Endothelial cell (in vitro differentiated cells): Measurements from ENCODE around the gene PPP1CA. TPM values are rescaled to one million over a fixed set of nuclear protein-coding genes. Genes with fewer than 3 reads are reported as not detected.

Experiments used
- DNase-seq: peaks from one replicate; pipeline ENCODE4 v3.0.0; 2021; ENCODE audit warnings: low spot score
- H3K27ac Mint-ChIP-seq: one replicate; pipeline ENCODE4 v1.8.0; 2021; ENCODE audit warnings: mixed read lengths, inconsistent platforms; ENCODE audit not compliant: unreplicated experiment
- H3K27me3 Mint-ChIP-seq: one replicate; pipeline ENCODE4 v1.8.0; 2021; ENCODE audit warnings: mild to moderate bottlenecking, moderate library complexity, mixed read lengths, inconsistent platforms; ENCODE audit not compliant: unreplicated experiment
- H3K36me3 Mint-ChIP-seq: one replicate; pipeline ENCODE4 v1.8.0; 2021; ENCODE audit warnings: mild to moderate bottlenecking, low read depth, mixed read lengths, inconsistent platforms; ENCODE audit not compliant: unreplicated experiment
- H3K4me1 Mint-ChIP-seq: one replicate; pipeline ENCODE4 v1.8.0; 2021; ENCODE audit warnings: mild to moderate bottlenecking, mixed read lengths, inconsistent platforms; ENCODE audit not compliant: unreplicated experiment
- H3K4me3 Mint-ChIP-seq: one replicate; pipeline ENCODE4 v1.8.0; 2021; ENCODE audit warnings: mild to moderate bottlenecking, mixed read lengths, inconsistent platforms; ENCODE audit not compliant: unreplicated experiment
- H3K9me3 Mint-ChIP-seq: one replicate; pipeline ENCODE4 v1.8.0; 2021; ENCODE audit warnings: mixed read lengths, inconsistent platforms; ENCODE audit not compliant: unreplicated experiment
- total RNA-seq: library from RNA; stranded (reverse); fragmentation: NEBNext Ultra II Directional; extraction: Animal tissue kit (Norgen Biotek cat#: 25700); gene quantifications from one replicate; pipeline ENCODE4 v1.2.1, GENCODE V29; 2021; ENCODE audit not compliant: unreplicated experiment
- TF ChIP-seq, protein P1 (sequence below): fragments of 200-600 bp; sonication (generic); IDR thresholded peaks from one replicate; pipeline ENCODE4 v1.5.0; 2021; ENCODE audit warnings: antibody characterized with exemption; ENCODE audit not compliant: unreplicated experiment

The PPP1CA gene
- total RNA-seq, 1 donor from 2014 or later: 249 TPM

DNA sequence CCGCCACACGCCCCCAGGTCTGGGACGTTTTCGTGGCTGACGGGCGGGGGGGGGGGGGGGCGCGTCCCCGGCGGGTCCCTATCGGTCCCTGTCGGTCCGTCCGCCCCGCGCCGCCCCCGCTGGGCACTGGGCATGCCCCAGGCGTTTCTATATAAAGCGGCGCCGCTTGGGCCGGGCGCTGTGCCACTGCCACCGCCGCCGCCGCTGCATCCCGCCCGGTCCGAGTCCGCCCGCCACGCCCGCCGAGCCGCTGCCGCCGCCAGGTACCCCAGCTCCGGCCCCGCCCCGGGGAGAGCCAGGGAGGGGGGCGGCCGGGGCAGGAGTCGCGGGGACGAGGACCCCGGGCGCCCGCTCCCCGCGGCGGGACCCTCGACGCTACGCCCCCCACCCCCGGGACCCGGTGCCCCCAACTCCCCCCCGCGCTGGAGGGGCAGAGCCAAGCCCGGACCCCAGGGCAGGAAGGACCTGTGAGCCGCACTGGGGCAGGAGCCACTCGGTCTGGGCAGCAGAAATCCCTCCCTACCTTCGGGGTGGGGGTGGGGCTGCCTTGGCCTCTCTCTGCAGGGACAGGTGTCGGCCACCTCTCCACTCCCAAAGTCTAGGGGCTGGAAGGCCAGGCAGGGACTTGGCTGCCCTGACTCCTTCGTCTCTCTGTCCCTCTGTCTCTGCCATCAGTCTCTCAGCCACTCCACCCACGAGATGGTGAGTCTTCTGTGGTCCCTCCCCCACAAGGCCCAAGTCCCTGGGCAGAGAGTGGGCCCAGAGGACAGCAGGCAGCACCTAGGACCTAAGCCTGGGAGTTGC, 14.0 kb upstream of the PPP1CA start, which contains the start of gene CARNS1:
Gene CARNS1 (plus strand): TSS at position 178 of the 804 bp plus-strand sequence. CDS start 522 bp downstream, at position 700.
- no peak for DNase-seq
- peaks cover 3% of the 10 kb centered on the region for H3K4me1 Mint-ChIP-seq
- TF ChIP-seq, protein P1, sequence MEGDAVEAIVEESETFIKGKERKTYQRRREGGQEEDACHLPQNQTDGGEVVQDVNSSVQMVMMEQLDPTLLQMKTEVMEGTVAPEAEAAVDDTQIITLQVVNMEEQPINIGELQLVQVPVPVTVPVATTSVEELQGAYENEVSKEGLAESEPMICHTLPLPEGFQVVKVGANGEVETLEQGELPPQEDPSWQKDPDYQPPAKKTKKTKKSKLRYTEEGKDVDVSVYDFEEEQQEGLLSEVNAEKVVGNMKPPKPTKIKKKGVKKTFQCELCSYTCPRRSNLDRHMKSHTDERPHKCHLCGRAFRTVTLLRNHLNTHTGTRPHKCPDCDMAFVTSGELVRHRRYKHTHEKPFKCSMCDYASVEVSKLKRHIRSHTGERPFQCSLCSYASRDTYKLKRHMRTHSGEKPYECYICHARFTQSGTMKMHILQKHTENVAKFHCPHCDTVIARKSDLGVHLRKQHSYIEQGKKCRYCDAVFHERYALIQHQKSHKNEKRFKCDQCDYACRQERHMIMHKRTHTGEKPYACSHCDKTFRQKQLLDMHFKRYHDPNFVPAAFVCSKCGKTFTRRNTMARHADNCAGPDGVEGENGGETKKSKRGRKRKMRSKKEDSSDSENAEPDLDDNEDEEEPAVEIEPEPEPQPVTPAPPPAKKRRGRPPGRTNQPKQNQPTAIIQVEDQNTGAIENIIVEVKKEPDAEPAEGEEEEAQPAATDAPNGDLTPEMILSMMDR: no peak
- no peaks in the 10 kb centered on the region for H3K36me3 Mint-ChIP-seq
- no peaks in the 10 kb centered on the region for H3K9me3 Mint-ChIP-seq
- peaks cover 14% of the 10 kb centered on the region for H3K27me3 Mint-ChIP-seq
- H3K4me3 Mint-ChIP-seq: peak within 1 kb of the TSS; percentile 25
- no peak within 1 kb of the TSS for H3K27ac Mint-ChIP-seq

- H3K27ac Mint-ChIP-seq: no peak overlapping the region
Measured at GRCh38 chr11:67413266-67413849, 11.7 kb upstream of the PPP1CA start.

DNA sequence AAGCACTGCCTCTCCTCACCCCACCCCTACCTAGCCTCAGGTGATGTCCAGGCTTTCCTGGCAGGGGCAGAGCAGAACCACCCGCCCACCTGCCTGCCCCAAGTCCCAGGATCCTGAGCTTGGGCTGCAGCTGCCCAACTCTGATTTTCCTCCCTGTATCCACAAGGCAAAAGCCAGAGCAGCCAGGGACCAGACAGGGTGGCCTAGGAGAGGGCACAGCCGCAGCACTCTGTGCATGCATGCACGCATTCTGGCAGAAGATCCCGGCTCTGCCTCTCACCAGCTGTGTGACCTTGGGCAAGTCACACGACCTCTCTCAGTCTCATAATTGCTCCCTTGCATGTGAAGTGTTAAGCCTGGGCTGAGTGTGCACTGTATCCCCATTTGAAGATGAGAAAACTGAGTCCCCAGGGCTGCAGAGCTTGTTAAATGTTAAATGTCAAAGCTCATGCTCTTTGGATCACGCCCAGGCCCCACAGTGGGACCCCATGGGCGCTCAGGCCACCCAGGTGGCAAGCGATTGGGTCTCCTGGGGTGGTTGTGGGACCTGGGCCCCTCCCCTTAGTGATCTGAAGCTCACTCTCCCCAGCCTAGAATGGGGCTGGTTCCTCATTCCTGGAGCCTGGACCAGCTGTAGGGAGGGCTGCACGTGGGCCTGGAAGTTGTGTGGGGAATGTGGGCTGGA, 11.0 kb upstream of the PPP1CA start:
- H3K36me3 Mint-ChIP-seq: no peaks in the 10 kb centered on the region
- no peak overlapping the region for H3K27ac Mint-ChIP-seq
- DNase-seq: no peak
- TF ChIP-seq, protein P1: no peak
- no peak overlapping the region for H3K4me3 Mint-ChIP-seq
- H3K27me3 Mint-ChIP-seq: peaks cover 12% of the 10 kb centered on the region
- peaks cover 15% of the 10 kb centered on the region for H3K4me1 Mint-ChIP-seq
- no peaks in the 10 kb centered on the region for H3K9me3 Mint-ChIP-seq

More at GRCh38 chr11:67413266-67413849, 11.7 kb upstream of the PPP1CA start:
- peaks cover 10% of the 10 kb centered on the region for H3K4me1 Mint-ChIP-seq
- DNase-seq: no peak
- no peaks in the 10 kb centered on the region for H3K9me3 Mint-ChIP-seq
- peaks cover 12% of the 10 kb centered on the region for H3K27me3 Mint-ChIP-seq
- TF ChIP-seq, protein P1: no peak
- H3K36me3 Mint-ChIP-seq: no peaks in the 10 kb centered on the region
- peak overlapping the region; percentile 14 for H3K4me3 Mint-ChIP-seq

DNA sequence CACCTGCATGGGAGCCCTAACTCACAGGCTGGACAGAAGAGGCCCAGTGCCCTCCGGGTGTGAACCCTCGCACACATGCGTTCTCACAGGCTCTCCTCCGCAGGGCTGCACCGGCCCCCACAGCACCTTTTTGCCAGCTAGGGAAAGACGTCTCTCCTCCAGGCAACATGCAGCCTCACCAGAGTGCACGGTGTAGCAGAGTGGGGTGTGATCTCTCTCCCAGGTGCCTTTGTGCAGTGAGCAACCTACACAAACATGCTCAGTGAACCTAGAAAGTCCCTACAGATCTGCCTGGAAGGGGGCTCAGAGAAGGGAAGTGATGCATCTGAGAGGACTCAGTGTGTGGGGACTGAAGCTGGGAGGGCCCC, 10.1 kb upstream of the PPP1CA start:
- TF ChIP-seq, protein P1: no peak
- Mint-ChIP-seq H3K27ac (no peak overlapping the region), H3K36me3 (no peaks in the 10 kb centered on the region), H3K4me1 (peaks cover 18% of the 10 kb centered on the region), H3K27me3 (peaks cover 13% of the 10 kb centered on the region), H3K9me3 (no peaks in the 10 kb centered on the region), H3K4me3 (no peak overlapping the region)
- DNase-seq: no peak
